Duodenal mucosa (tissue), 2 donors: ENCODE measurements around the gene SNAI3.
A peak's percentile ranks its signal among the peaks of the same experiment; 100 is the strongest.

Experiments used
- H3K27ac ChIP-seq: one replicate; pipeline ENCODE4 v1.7.0; 2013; ENCODE audit warnings: low read depth, low read length
- H3K27me3 ChIP-seq, 2 donors: one replicate each; pipeline ENCODE4 v1.7.0; 2013; ENCODE audit warnings: low read length in 2 of 2, control low read depth in 1 of 2; ENCODE audit not compliant: insufficient read depth in 2 of 2, control insufficient read depth in 1 of 2
- H3K36me3 ChIP-seq, 2 donors: one replicate each; pipeline ENCODE4 v1.7.0; 2013; ENCODE audit warnings: low read length in 2 of 2, control low read depth in 1 of 2; ENCODE audit not compliant: insufficient read depth in 2 of 2, control insufficient read depth in 1 of 2
- H3K4me1 ChIP-seq, 2 donors: one replicate each; pipeline ENCODE4 v1.7.0; 2013; ENCODE audit warnings: low read length in 2 of 2, control low read depth in 1 of 2; ENCODE audit not compliant: insufficient read depth in 2 of 2, control insufficient read depth in 1 of 2
- H3K4me3 ChIP-seq, 2 donors: one replicate each; pipeline ENCODE4 v1.7.0; 2013; ENCODE audit warnings: low read length in 2 of 2, low read depth in 1 of 2
- H3K9ac ChIP-seq, 2 donors: one replicate each; pipeline ENCODE4 v1.7.0; 2013; ENCODE audit warnings: low read length in 2 of 2, low read depth in 1 of 2
- H3K9me3 ChIP-seq, 2 donors: one replicate each; pipeline ENCODE4 v1.7.0; 2013; ENCODE audit warnings: low read length in 2 of 2, control low read depth in 1 of 2; ENCODE audit not compliant: control insufficient read depth in 1 of 2

The SNAI3 gene

GRCh38 chr16:88681084-88681680 lies 5.1 kb downstream of the SNAI3 start:
- Histone ChIP-seq H3K27ac (no peak overlapping the region), H3K9ac (peak overlapping the region in 1 of 2 donors; percentile 25), H3K27me3 (peaks cover 4 to 5% of the 10 kb centered on the region in 2 donors)

GRCh38 chr16:88680554-88681083 lies 5.7 kb downstream of the SNAI3 start:
- H3K27ac ChIP-seq, result no peak overlapping the region
- H3K4me1 ChIP-seq, result peaks cover 14 to 32% of the 10 kb centered on the region in 2 donors
- H3K27me3 ChIP-seq, result peaks cover 4% of the 10 kb centered on the region in 2 donors
- H3K36me3 ChIP-seq, result peaks cover 0 to 3% of the 10 kb centered on the region in 2 donors
- no peak overlapping the region for H3K4me3 ChIP-seq
- H3K9me3 ChIP-seq, result no peaks in the 10 kb centered on the region
- no peak overlapping the region for H3K9ac ChIP-seq

More at GRCh38 chr16:88681084-88681680, 5.1 kb downstream of the SNAI3 start:
- no peaks in the 10 kb centered on the region for H3K9me3 ChIP-seq
- H3K36me3 ChIP-seq, result peaks cover 0 to 3% of the 10 kb centered on the region in 2 donors
- peak overlapping the region; percentile 35 to 36 for H3K4me3 ChIP-seq
- peaks cover 16 to 38% of the 10 kb centered on the region in 2 donors for H3K4me1 ChIP-seq

GRCh38 chr16:88678224-88678979 lies 7.9 kb downstream of the SNAI3 start:
- peaks cover 7 to 20% of the 10 kb centered on the region in 2 donors for H3K4me1 ChIP-seq
- H3K36me3 ChIP-seq, result peaks cover 0 to 3% of the 10 kb centered on the region in 2 donors
- no peak overlapping the region for H3K4me3 ChIP-seq
- no peak overlapping the region for H3K27ac ChIP-seq
- H3K9me3 ChIP-seq, result no peaks in the 10 kb centered on the region
- no peak overlapping the region for H3K9ac ChIP-seq
- no peaks in the 10 kb centered on the region for H3K27me3 ChIP-seq

- Histone ChIP-seq H3K27ac (no peak overlapping the region), H3K4me1 (peaks cover 7 to 20% of the 10 kb centered on the region in 2 donors), H3K4me3 (no peak overlapping the region), H3K9ac (no peak overlapping the region), H3K36me3 (peaks cover 0 to 3% of the 10 kb centered on the region in 2 donors), H3K9me3 (no peaks in the 10 kb centered on the region), H3K27me3 (no peaks in the 10 kb centered on the region)
These were observed 8.6 kb downstream of the SNAI3 start for GRCh38 chr16:88677721-88678120.

- no peak overlapping the region for H3K9ac ChIP-seq
- H3K9me3 ChIP-seq, result no peaks in the 10 kb centered on the region
- H3K4me1 ChIP-seq, result peaks cover 0 to 12% of the 10 kb centered on the region in 2 donors
- H3K27me3 ChIP-seq, result no peaks in the 10 kb centered on the region
- H3K36me3 ChIP-seq, result peaks cover 0 to 3% of the 10 kb centered on the region in 2 donors
- H3K27ac ChIP-seq, result no peak overlapping the region
- no peak overlapping the region for H3K4me3 ChIP-seq
These were observed 9.6 kb downstream of the SNAI3 start for GRCh38 chr16:88676502-88677242.

GRCh38 chr16:88673716-88674379 lies 12.5 kb downstream of the SNAI3 start:
- peaks cover 0 to 3% of the 10 kb centered on the region in 2 donors for H3K36me3 ChIP-seq
- no peaks in the 10 kb centered on the region for H3K9me3 ChIP-seq
- H3K9ac ChIP-seq, result no peak overlapping the region
- no peak overlapping the region for H3K4me3 ChIP-seq
- no peaks in the 10 kb centered on the region for H3K4me1 ChIP-seq
- no peak overlapping the region for H3K27ac ChIP-seq
- no peaks in the 10 kb centered on the region for H3K27me3 ChIP-seq

- H3K27ac ChIP-seq, result no peak overlapping the region
These were observed 13.5 kb downstream of the SNAI3 start for GRCh38 chr16:88672776-88673175.

GRCh38 chr16:88671806-88672205 lies 14.5 kb downstream of the SNAI3 start:
- Histone ChIP-seq H3K27me3 (no peaks in the 10 kb centered on the region), H3K9ac (no peak overlapping the region), H3K4me3 (no peak overlapping the region), H3K27ac (no peak overlapping the region), H3K36me3 (no peaks in the 10 kb centered on the region), H3K9me3 (no peaks in the 10 kb centered on the region), H3K4me1 (no peaks in the 10 kb centered on the region)

More at GRCh38 chr16:88672776-88673175, 13.5 kb downstream of the SNAI3 start:
- no peaks in the 10 kb centered on the region for H3K9me3 ChIP-seq
- H3K4me3 ChIP-seq, result no peak overlapping the region
- H3K9ac ChIP-seq, result no peak overlapping the region
- H3K27me3 ChIP-seq, result no peaks in the 10 kb centered on the region
- H3K4me1 ChIP-seq, result no peaks in the 10 kb centered on the region
- H3K36me3 ChIP-seq, result peaks cover 0 to 3% of the 10 kb centered on the region in 2 donors

GRCh38 chr16:88669980-88670379 lies 16.3 kb downstream of the SNAI3 start:
- Histone ChIP-seq H3K4me3 (no peak overlapping the region), H3K27ac (no peak overlapping the region), H3K36me3 (no peaks in the 10 kb centered on the region), H3K9ac (no peak overlapping the region), H3K9me3 (no peaks in the 10 kb centered on the region), H3K4me1 (peaks cover 3 to 4% of the 10 kb centered on the region in 2 donors), H3K27me3 (no peaks in the 10 kb centered on the region)
